T-helper 1 cell treated with Interleukin-12 subunit alpha and Interleukin-12 subunit beta and Interleukin-4 antibody, amounts not matched to agents 30 ng/mL and 1 ng/mL, for 36 hours (primary cell): ENCODE data around the gene EBF3. TPM values are rescaled to one million over a fixed set of nuclear protein-coding genes. Genes with fewer than 3 reads are reported as not detected.

Experiments used
- intact Hi-C: fragments of 100-400 bp; cut with micrococcal nuclease; formaldehyde crosslinking; loops from one replicate; pipeline ENCODE4 v1.15.1; 2024
- total RNA-seq: library from RNA; stranded (reverse); gene quantifications from 2 replicates; pipeline ENCODE4 v1.2.3, GENCODE V29; 2022

The EBF3 gene
- total RNA-seq, 1 donor from 2014 or later, result not detected

DNA sequence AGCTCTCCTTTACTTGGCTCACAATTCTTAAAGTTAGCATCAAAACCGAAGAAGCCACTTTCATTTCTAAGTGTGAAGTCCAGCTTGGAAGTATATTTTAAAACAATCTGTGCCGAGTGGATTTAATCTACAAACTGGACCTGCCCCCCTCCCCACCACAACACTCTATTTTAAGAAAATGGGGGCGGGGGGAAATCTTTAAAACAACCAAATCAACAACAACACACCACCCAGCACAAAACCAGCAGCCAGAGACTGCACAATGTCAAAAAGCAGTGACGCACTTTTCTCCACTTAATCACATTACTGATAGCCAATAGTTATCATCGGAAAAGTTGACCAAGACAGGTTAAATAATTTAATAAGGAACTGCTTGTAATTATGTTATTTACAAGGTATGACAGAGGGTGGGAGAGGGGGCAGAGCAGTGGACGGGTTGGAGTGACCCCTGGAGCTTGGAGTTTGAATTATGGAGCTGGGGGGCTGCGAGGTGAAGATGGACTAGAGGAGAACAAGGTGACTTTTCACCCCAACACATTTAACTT, 2.8 kb downstream of the EBF3 start:
- intact Hi-C loops, result loop anchor here (5.0 to 10.0 kb wide), 2 partner anchors 341 to 496 kb away; partner anchors contain the start of gene MGMT

DNA sequence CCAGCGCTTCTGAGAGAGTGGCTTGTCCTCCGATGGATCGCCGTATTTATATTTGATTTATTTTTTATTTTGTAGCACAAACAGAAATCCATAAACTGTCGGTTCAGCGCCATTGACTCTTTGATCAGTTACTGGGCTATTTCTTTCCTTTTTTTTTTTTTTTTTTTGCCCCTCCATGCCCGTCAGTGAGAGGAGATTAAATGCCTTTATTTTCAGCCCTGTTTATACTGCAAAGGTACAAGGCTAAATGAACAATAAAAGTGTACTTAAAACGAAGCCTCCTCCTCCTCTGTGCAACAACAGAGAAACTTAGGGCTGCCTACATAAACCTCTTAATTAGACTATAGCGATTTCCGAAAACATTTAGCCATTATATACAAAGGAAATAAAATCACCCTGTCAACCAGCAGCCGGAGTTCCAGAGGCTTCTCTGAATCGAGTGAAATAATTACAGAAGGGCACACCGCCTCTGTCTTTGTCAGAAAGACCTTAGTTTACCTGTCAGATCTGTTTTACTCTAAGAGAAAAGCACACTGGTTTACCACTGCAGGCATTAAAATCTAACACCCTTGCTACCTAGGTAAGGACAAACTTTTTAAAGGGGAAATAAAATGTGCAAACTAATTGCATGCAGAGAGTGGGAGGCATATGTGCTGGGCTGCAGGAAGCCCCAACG, 3.5 kb downstream of the EBF3 start:
- intact Hi-C loops, result loop anchor here (5.0 to 10.0 kb wide), 2 partner anchors 342 to 496 kb away; partner anchors contain the start of gene MGMT

DNA sequence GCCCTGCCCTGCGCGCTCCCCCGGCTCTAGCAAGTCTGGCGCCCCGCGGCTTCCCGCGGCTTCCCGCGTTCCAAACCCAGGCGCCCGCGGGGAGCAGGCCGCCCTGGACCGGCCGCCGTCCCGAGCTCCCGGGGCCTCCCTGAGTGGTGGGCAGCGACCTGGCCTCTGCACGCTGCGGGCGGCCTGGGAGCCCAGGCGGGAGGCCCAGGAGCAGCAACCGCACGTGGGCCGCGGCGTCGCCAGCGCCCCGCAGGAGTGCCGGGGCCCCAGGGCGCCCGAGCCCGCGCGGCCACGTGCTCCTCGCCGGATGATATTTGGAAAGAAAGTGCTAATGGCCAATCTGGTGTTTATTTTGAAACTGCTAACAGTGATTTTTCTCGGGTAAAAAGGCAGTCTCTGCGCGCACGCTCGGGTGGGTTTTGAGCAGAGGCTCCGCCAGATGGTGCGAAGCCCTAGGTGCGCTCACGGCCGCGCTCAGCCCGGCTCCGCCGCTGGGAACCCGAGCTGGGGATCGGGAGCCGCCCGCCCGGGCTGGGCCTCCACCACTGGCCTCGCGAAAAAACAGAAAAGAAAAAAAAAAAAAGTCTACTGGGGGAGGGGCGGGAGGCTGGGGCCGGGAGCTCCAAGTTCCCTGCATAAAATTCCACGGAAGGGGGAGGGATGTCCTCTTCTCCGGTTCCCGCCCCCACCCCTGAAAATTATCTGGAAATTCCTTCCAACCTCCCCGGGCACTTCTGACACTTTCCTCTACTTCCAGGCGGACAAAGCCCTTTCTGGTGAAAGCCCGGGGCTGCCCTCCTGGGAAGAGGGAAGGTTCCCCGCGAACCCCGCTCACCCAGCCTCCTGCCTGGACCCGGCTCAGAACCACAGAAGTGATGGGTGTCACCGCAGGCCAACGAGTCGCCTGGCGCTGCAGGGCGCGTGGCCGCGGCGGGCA, 4.3 kb downstream of the EBF3 start:
- intact Hi-C loops, result loop anchor here (5.0 to 10.0 kb wide), 2 partner anchors 342 to 495 kb away; partner anchors contain the start of gene MGMT

DNA sequence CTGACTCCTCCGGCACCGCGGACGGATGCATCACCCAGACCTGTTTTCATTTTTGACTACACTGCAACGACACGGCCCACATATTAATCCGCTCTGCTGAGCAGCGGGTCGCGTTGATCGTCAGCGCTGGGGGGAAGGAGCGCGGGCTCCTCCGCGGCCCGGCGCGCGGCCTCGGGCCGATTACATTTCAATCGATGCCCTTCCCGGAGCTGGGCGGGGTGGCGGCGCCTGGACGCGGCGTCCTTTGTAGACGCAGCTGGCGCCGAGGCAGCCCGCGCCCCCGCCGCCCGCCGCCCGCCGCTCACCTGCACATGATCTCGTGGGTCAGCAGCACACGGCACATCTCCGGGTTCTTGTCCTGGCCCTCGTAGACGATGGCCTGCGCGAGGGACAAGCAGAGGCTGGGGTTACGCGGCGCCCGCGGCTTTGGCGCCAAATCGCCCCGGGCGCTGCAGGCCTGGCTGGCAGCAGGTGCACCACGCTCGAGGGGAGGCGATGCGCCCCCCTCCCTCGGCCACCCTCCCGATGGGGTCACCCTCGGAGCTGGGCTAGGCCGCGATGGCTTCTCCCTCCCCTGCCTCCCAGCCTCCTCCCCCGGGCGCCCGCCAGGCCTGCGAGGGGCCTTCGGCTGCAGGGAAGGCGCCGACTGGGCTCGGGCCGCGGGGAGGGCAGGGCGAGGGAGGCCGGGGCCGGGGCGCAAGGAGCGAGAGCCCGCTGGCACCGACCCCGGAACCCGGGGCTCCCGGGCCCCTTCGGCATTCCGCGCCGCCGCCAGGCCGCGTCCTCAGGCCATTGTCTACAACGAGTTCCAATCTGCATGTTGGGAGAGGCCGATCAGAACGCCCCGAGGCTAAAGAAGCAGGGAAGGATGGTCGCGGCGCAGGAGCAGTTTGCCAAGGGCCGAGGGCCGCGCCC, 5.2 kb downstream of the EBF3 start:
- intact Hi-C loops, result no loop called here

DNA sequence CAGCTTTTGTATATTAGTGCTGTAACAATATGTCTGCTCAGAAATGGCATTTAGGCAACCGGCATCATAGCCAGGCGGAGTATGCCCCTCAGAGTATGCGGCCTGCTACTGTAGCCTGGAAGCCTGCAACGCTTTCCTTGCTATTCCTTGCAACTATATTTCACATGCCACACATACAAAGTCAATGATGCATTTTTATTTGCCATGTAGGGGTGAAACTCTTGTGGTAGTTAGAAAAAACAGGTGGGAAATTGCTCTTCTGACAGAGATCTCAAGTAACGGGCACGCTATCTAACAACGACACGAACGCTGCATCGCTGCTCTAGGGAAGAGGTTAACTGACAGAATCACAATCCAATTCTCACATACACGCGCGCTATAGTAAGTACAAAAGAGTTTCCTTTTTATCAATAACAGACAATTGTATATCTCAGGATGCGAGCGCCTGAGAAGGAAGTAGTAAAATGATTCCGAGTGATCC, 5.9 kb downstream of the EBF3 start:
- intact Hi-C loops, result no loop called here

DNA sequence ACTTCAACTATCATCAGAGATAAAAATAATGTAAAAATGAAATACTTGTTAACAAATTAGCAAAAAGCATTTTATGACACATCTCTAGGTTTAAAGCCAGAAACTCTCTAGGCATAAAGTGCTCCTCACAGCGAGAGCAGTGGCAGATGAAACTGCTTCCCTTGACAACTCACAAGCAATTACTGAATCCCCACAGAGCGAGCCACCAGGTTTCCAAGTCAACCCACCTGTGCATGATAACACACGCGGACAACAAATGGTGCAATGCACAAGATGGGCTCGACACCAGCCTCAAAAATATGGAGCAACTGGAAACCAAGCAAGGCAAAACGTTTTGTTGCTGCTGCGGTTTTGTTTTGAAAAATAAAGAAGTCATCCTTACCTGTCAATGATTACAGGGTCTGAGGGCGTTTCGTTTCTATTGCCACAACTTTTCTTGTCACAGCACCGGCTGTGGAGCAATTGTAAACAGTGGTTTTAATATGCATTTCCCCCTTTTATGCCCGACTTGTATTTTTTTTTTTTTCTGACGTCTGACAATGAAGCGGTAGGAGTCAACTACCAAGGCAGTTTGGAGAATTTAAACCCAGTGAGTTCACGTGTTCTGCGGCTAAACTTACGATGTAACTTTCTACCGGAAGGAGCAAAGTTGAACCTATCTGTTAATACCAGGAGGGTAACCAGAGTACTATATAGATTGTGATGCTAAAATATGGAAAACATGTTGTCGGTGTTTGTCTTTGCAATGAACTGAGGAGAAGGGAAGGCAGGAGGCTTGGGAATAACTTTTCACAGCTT, 7.0 kb downstream of the EBF3 start:
- intact Hi-C loops, result loop anchor here (2.0 kb wide), 1 partner anchor 14 kb away; no protein-coding TSS in a partner anchor

DNA sequence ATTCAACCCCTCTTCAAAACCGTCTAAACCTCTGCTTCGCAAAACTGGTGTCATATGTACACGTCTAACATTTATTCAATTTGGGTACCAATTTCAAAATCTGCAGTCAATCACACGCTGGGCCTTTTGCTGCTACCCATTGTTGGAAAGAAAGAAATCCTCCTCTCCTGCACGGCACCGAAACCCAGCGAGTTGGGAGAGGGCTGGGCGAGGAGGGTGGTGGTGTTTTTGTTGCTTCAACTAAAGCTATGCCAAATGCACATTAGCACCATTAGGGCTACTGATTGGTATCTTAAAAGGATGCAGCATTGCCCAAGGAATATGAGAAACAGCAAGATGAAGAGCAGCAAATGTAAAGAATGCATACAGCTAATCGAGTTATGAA, 7.8 kb downstream of the EBF3 start:
- intact Hi-C loops, result loop anchor here (2.0 kb wide), 1 partner anchor 15 kb away; no protein-coding TSS in a partner anchor

DNA sequence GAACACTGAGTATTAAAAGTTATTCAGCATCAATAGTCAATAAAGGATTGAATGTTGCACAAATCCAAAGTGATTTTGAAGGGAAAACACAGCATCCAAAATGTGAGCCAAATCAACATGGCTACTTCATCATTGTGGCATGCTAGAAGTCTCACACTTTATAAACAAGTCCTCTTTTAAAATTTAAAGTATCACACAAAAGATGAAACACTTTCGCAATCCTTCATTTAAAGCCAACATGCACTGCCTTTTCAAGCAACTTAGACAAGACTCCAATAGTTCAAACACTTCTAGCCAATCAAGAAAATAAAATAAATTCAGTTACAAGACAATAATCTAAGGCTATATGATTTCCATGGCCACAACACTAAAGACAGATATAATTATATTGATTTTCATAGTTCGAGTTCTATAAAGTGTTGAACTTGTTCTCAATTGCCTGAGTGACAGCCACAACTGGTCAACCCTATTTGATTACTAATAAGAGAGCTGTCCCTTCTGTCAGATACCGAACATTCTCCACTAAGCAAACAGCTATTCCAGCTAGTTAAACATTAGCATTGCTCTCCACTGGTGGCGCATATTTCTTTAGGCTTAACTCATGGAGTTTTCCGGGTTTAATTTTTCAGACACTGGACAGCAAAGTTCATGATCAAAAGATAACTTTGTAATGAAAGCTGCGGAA, 8.3 kb downstream of the EBF3 start:
- intact Hi-C loops, result loop anchor here (2.0 kb wide), 1 partner anchor 15 kb away; no protein-coding TSS in a partner anchor

DNA sequence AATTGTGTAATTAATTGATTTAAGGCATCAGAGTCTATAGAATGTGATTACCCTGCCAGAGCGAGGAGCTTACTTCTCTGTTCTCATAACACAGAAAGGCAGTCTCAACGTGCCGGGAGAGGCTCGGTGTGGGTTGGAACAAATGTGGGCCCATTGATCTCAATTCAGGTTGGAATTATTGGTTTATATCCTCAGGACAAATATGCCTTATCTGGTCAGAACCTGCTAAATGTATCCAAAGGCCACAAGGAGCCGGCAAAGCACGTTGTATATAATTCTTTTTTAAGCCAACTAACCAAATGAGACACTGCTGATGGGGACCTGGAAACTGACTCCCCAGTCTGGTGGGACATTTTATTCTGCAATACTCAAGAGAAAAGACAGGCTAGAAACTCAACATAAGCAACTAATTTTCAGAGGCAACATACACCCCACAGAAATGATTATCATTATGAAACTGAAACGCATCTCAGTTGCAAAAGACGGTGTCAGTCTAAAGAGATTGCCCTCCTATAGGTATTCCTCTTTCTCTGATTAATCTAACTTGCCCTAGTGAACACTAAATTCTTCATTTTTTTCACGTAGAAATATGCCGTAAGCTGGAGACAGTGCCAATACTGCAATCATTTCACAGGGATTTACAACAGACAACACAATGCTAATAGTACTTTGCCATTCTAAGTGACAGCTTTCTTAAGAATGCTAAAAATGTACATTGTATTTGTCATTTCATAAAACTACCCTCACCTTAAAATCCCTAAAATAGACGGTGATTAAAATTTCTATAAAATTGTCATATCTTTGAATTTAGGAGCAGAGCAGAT, 9.4 kb downstream of the EBF3 start:
- intact Hi-C loops, result no loop called here

DNA sequence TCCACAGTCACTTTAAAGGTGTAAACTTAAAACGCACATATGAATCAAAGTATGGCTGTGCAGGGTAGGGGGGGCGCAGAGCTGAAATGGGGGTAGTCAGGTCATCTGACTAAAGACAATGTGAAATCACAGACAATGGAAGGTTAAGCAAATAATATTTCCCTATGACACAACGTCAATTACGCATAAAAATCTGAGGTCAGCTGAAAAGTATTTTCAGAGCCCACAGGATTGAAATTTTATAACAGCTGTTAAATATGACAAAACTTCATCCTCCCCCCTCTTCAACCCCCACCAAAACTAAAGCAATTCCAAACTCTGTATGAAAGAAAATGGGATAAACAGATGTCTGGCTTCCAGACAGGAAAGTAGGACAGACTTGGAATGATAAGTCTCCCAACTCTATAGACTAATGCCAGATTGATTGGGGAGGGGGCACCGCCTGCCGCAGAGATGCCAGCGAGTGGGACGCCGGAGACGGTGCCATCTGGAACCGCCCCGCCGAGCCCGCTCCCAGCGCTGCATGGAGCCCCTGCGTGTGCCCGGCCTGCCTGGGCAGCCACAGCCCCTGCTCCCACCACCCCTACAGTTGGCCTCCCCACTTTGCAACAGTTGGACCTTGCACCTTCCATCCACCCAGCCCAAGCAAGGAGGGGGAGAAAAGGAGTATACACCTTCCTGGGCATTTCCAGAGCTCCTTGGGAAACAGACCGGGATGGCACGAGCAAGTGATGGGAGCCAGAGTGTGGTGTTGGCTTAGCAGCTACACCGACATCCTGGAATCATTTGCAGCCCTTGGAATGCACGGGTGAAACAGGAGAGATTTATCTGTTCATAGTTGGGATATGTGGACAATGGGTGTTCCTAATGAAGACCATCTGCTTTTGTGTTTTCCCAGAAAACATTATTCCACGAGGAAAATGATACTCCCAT, 10.7 kb downstream of the EBF3 start:
- intact Hi-C loops, result no loop called here

DNA sequence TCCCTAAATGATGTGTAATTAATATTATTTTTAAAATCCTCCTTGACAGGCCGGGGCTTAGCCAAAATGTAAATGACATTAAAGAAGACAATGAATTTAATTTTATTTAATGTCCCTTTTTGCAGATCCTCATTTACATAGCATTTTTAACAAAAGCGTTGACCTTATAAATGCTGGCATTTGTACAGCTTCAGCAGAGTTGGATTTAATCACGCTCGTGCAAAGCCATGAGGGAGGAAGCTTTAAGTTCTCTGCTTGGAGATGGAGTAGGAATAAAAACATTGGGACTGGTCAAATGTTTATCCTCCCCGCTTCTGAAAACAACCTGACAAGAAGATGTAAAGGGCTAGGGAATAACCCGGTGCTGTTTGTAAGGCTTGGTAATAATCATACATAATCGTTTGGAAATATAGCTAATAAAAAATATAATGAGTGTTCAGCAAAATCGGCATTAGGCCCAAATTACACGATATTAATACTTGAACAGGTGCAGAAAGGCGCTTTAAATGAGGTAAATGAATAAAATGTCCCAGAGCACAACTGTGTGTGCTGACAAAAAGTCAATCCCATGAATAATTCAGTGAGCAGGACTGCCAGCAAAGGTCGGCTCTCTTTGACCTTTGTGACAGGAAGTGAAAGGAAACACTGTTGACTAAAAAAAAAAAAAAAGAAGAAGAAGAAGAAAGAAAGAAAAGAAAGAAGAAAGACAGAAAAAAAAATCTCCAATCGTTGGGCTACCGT, 11.5 kb downstream of the EBF3 start:
- intact Hi-C loops, result no loop called here

DNA sequence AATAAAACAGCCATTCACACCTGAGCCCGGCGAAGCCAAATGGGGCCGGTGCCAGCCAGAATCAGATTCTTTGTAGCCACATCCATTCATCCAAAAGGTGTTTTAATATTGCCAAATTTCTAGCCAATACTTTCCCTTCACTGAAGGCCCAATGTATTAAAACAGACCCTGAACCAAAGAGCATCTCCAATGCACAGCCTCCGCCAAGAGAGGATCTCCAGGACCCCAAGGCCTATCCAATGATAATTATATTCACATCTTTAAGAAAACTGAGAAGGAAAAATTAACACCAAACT, 12.2 kb downstream of the EBF3 start:
- intact Hi-C loops, result no loop called here

DNA sequence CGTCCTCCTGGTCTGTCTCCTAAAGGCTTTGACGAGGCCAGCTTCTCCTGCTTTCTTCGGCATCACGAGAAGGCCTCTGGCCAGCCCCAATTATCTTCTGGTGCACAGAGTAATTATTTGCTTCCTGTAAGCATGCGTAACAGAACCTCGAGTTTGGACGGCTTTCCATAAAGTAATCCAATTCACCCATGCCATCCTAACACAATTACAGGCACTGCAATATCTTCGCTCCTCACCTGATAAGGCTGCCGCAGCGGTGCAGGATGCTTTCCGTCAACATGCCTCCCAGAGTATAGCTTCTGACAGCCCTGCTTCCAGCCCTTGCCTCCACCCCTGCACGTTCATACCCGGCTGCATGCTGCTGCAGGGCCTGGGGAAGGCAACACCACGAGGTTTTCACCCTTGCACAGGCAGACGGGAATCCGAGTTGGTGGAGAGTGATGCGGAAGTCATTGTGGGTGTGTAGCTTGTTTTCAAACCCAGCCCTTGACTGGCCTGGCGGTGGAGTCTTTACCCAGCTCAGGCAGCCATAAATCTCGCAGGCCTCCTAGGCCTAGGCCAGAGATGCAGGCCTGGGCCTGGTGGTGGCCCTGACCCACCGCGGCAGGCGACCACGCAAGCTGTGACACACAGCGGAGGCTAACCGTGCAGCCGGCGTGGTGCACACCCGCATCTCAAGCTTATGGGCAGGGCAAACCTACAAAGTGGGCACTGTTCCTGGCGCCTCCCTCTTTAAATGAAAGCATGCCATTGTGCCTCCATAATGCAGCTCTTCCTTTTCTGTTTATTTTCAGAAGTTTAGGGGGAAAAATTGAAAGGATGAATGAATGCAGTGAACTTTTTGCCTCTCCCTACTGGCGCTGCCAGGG, 12.7 kb downstream of the EBF3 start:
- intact Hi-C loops, result no loop called here

DNA sequence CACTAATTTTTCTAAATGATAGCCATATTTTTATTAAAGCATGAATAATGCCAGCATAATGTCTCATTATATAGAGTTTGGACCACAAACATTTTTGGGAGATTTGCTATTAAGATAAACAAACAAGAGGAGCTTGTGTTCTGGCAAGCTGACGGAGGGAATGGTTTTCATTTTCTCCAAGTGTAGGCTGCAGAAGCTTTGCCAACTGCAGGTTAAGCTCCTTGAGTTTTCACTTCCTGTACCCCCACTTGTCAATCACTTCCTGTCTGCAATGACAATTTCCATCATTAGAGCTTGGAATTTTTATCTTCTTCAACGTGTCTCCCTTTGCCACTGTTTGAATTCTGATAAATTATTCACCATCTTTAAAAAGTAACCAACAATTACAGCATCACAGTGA, 13.4 kb downstream of the EBF3 start:
- intact Hi-C loops, result no loop called here

DNA sequence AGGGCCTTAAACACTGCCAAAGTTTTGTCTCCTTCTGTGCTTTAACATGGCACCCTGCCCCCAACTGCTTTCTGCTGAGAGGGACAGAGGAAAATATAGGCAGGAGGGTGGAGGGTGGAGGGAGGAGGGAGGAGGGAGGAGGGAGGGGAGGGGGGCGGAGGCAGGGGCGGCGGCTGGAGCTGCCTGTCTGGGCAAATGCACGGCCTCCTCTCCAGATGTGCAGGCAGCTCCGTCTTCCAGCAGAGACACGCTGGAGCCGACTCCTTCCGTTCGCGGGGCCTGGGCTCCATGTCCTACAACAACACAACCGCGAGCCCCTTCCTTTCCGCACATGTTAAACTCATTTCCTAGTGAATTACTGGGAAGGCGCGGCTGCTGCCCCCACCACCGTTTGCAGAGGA, 14.2 kb downstream of the EBF3 start:
- intact Hi-C loops, result no loop called here

DNA sequence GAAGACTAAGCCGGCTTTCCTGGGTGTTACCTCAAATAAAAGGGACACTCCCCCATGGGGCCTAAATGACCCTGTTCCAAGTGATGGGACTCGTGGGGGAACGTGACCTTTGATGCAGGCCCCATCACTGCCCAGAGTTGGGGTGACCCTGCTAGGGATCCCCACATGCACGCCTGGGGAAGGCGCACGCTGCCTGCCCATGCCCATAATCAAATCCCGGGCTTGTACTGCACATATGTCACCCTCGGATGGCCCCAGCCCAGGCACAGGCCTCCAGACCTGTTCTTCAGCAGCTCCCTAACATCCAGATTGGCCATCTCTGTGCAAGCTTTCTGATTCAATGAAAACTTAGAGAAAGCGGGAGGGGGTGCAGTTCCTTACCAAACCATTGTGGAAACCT, 14.7 kb downstream of the EBF3 start:
- intact Hi-C loops, result no loop called here
